ENCODE results near the gene PLAU. TPM values are rescaled to one million over a fixed set of nuclear protein-coding genes. Genes with fewer than 3 reads are reported as not detected.

Gene PLAU
- total and polyA plus RNA-seq, 10 of the 15 experiments (the other 5 are each of a cell fraction or from before 2014, with no cell fraction given), result 2.5 to 20.9 (median 11.5) TPM

- Histone ChIP-seq H3K4me2 (ENCODE audit: control insufficient read depth, insufficient read depth) (no peak overlapping the region), H3K36me3 (ENCODE audit: control insufficient read depth in 2 of 2, insufficient read depth in 2 of 2, low read length in 1 of 2) (peaks cover 5 to 6% of the 10 kb centered on the region in 2 experiments; a peak in 3 of 4 replicates)
- no peak for FAIRE-seq
Measured at GRCh38 chr10:73862011-73862410, 48.9 kb upstream of the PLAU start.

More at GRCh38 chr10:73862011-73862410, 48.9 kb upstream of the PLAU start:
- SMC1A ChIA-PET (ENCODE audit: uncharacterized antibody, unreplicated experiment), result interaction anchor here (0.5 to 7.6 kb wide), 6 partner anchors 10 to 131 kb away, joined by 3 to 58 read pairs (median 4); no protein-coding TSS in a partner anchor
- 100% methylated on average over 6 of the region's 8 CpGs for WGBS (ENCODE audit: insufficient coverage, insufficient replicate concordance, low lambda C conversion rate, missing lambda C conversion rate)
- H3K4me3 ChIP-seq, result no peak overlapping the region
- TF ChIP-seq E4F1 (IDR thresholded peaks at IDR 0.05; ENCODE audit: borderline replicate concordance, partially characterized antibody) (no peak), SP1 (IDR thresholded peaks at IDR 0.05; ENCODE audit: low read depth, low read length) (no peak), MYB (IDR thresholded peaks at IDR 0.05; ENCODE audit: borderline replicate concordance, low read depth, low read length) (no peak), TCF7 (IDR thresholded peaks at IDR 0.05; ENCODE audit: borderline replicate concordance) (no peak), ZNF384 (IDR thresholded peaks at IDR 0.05; ENCODE audit: borderline replicate concordance, low read depth, low read length) (no peak), NKRF (conservative IDR thresholded peaks at IDR 0.05) (no peak)
- H3K27me3 ChIP-seq (replicated peaks in 1 of 2; ENCODE audit: control insufficient read depth in 2 of 2, insufficient read depth in 2 of 2, low read length in 1 of 2), result no peaks in the 10 kb centered on the region
- in situ Hi-C loops (cut with MboI) (no loop called here), intact Hi-C loops (cut with micrococcal nuclease; ENCODE audit: unreplicated experiment) (no loop called here)
- no peak overlapping the region for H3K9ac ChIP-seq (ENCODE audit: control insufficient read depth, insufficient read depth, low read length)
- ATAC-seq (no peak), DNase-seq (ENCODE audit: low read depth, low spot score) (no peak)
- H3K27ac ChIP-seq (ENCODE audit: control insufficient read depth, insufficient read depth), result no peak overlapping the region
- no peaks in the 10 kb centered on the region for H3K9me3 ChIP-seq (replicated peaks; ENCODE audit: control insufficient read depth, insufficient read depth, low read length)
- POLR2A ChIA-PET, result interaction anchor here (0.6 to 3.3 kb wide), 3 partner anchors 13 to 116 kb away, joined by 4 to 17 read pairs (median 6); partner anchors contain the start of gene CAMK2G
- CTCF ChIA-PET, result interaction anchor here (0.8 to 6.3 kb wide), 5 partner anchors 12 to 95 kb away, joined by 3 to 58 read pairs (median 5); no protein-coding TSS in a partner anchor
- peaks cover 60% of the 10 kb centered on the region for H3K4me1 ChIP-seq (ENCODE audit: control insufficient read depth, insufficient read depth, low read length)
- no peak overlapping the region for H2AFZ ChIP-seq (ENCODE audit: control insufficient read depth, low read depth, low read length)
- H4K20me1 ChIP-seq (ENCODE audit: control insufficient read depth, insufficient read depth), result no peaks in the 10 kb centered on the region
- RAD21 ChIA-PET (ENCODE audit: unreplicated experiment), result interaction anchor here (1.0 to 12.8 kb wide), 3 partner anchors 12 to 29 kb away, joined by 3 to 149 read pairs (median 8); partner anchors contain the start of gene CAMK2G
- no TSS peak for BruUV-seq (replicated peaks)
- peaks cover 3% of the 10 kb centered on the region for H3K79me2 ChIP-seq (ENCODE audit: control insufficient read depth, insufficient read depth, low read length)

Measured in GM12878 (cell line).